HG02884 (cell line): ENCODE measurements around the gene ABHD12.

Source experiments
- ATAC-seq: cut with Tn5 transposase; IDR thresholded peaks from one replicate; pipeline ENCODE4 v1.9.1; 2021; ENCODE audit warnings: mild to moderate bottlenecking, moderate library complexity; ENCODE audit not compliant: unreplicated experiment

Gene ABHD12

DNA sequence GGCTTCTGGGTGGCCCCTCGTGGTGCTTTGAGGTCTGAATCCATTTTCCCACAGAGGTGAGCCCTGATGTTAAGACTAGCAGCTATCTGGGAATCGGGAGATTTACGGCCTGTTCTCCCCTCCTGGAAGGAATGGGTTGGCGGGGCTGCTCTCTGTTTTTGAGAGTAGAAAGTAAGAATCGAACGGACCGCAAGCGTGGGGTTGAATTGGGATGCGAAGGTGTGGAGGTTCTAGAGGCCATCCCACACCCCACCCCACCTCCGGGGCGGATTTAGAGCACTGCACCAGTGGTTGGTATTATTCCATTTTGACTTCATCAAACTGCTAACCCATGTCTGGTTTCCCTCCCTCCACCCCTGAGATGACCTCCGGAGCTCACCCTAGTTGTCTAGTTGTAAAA, 131.3 kb downstream of the ABHD12 start:
- no peak for ATAC-seq

GRCh38 chr20:25258828-25259227, 131.8 kb downstream of the ABHD12 start:
- no peak for ATAC-seq

DNA sequence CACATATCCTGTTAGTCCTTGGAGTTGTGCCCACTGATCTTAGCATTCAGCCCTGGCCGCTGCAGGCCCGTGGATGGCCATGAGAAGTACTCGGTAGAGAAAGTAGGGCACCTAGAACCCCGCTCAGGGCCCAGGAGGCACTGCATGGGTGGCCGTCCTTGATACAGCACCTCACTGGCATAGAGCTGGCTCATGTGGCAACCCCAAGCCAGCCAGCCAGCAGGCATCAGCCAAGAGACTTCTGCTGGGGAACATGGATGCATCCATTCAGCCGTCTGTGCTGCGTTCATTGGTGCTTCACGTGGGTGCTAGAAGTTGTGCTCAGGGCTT, 132.2 kb downstream of the ABHD12 start:
- ATAC-seq, result no peak

GRCh38 chr20:25257756-25258475, 132.7 kb downstream of the ABHD12 start:
- ATAC-seq, result no peak

DNA sequence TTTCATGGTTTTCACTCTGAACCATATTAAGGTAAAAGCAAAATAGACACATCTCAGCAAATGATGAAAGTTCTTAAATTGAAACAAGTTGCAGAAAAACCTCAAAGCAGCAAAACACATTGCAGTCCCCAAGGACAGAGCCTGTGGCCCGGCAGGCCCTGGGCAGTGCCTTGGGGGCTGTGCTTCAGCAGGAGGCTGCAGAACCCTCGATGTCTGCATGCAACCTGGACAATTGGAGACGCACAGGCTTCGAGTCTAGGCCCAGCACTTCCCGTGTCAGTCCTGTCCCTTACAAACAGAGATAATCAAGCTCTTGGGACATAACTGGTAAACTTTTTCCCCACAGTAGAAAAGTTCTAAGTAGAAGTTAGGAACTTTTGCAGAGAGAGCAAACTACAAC, 133.5 kb downstream of the ABHD12 start:
- no peak for ATAC-seq

- no peak for ATAC-seq
Observed at GRCh38 chr20:25256226-25256859, 134.3 kb downstream of the ABHD12 start.

DNA sequence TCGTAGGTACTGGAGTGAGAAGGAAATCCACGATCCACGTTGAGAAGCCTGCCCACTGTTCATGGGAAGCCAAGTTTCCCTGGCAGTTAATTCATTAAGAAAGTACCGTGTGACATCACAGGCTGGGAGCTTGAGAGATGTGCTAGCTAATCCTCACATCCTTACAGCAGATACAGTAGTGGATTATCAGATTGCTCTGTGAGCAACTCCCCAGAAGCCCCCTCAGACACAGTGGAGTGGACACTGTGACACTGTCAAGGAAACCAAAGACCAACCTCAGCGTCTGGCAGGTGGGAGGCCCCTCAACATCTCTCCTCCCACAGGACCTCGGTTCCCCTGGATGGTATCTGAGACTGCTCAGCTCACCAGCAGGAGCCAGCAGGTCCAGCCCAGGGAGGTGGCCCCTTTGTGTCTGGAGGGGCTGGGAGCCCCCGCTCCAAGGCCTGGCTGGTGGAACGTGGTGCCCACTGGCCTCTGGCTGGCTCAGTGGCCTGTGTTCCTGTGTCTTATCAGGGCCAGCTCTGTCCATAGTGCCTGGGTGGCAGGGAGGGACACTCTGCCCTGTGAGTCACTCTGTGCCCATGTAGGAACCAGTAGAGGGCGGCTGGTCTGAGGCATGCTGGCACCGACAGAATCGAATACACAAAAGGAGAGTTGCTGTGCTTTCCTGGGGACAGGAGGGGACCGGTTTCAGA, 135.5 kb downstream of the ABHD12 start:
- ATAC-seq, result no peak

- no peak for ATAC-seq
Observed at GRCh38 chr20:25254571-25254970, 136.1 kb downstream of the ABHD12 start.

- ATAC-seq, result no peak
Observed at GRCh38 chr20:25253606-25254275, 136.9 kb downstream of the ABHD12 start.

DNA sequence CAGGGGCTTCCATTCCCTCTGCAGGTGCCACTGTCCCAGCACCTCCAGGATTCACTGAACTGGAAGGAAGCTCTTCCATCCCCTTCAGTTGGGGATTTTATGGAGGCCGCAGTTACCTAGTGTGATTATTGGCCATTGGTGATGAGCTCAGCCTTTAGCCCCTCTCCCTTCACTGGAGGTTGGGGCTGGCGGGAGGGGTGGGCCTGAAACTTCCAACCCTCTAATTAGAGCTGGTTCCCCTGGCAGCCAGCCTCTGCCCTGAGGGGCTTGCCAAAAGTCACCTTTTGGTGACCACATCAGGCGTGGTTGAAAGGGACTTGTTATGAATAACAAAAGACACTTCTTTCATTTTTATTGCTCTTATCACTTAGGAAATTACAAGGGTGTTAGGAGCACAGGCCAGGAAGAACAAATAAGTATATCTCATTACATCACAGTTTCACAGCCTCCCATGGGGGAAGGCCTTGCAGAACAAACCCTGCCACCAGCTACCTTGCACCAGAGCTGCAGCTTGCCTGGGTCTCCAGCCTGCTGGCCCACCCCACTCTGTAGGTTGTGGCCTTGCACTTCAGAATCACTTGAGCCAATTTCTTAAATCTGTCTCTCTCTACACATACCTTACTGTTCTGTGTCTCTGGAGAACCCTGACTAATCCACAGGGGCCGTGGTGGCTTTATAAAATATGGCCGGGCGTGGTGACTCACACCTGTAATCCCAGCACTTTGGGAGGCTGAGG, 137.8 kb downstream of the ABHD12 start:
- ATAC-seq, result no peak

DNA sequence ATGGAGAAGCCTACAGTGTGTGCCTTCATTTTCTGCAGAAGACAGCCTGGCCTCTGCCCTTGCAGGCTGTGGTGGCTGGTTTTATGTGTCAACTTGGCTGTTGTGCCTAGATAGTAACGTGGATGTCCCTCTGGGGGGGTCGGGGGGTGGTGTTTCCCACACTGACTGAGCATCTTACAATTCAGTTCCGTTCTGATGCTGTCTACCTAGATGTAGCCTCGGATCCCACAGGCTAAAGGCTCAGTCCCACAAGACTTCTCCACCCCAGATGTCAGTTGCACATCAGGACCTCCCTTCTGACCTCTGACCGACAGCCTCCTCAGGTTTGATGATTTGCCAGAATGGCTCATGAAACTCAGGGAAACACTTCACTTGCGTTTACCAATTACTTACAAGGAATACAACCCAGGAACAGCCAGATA, 138.4 kb downstream of the ABHD12 start:
- no peak for ATAC-seq

DNA sequence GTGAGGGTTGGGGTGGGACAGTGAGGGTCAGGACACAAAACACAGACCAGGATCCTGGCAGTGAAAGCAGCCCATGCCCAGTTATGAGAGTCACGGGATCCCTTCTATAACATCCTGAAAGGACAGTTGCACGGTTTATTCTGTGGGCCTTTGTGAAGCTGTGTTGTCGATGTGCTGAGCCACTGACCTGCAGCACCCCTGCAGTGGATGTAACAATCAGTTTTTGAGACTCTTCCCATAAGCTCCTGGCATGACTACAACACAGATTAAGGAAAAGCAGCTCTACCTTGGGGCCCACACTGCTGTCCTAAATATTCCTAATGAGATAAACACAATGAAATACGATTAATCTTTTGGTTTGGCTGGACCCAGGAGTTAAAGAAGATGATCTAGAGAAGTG, 139.1 kb downstream of the ABHD12 start:
- ATAC-seq, result no peak

DNA sequence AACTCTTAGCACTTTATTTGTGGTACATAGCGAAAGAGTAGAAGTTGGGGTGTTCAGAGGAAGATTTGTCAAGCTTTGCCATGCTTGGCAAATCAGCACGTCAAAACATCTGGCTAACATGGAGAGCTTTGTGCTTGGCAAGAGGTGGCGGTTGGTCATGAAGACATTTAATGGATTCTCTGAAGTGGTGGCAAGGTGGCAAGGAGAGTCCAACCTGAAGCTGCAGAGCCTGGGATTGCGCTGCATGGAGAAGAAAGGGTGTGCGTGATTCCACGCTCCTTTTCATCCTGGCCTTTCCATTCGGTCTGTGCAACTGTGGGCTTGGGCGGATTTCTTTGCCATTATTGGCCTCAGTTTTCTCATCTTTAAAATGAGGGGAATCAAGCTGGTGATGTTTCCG, 139.6 kb downstream of the ABHD12 start:
- ATAC-seq, result no peak

GRCh38 chr20:25250508-25250907, 140.1 kb downstream of the ABHD12 start:
- ATAC-seq, result no peak
